Loucy (cell line): ENCODE data around the gene CENPF.

Experiments
- H2AFZ ChIP-seq: fragments of 200-600 bp; sonication (generic); 2 replicates; pipeline ENCODE4 v1.6.0; 2016; ENCODE audit warnings: antibody characterized with exemption, mild to moderate bottlenecking, low read length, moderate library complexity
- H3F3A ChIP-seq: fragments of 200-600 bp; 2 replicates; pipeline ENCODE4 v1.6.0; 2016; ENCODE audit warnings: antibody characterized with exemption, low read depth, mild to moderate bottlenecking
- H3K27me3 ChIP-seq: fragments of 200-600 bp; sonication (generic); 2 replicates; pipeline ENCODE4 v1.6.1; 2014; ENCODE audit warnings: low read length, mild to moderate bottlenecking; ENCODE audit not compliant: insufficient read depth, poor library complexity, severe bottlenecking
- H3K36me3 ChIP-seq: fragments of 200-600 bp; sonication (generic); 2 replicates; pipeline ENCODE4 v1.6.1; 2016; ENCODE audit warnings: low read length; ENCODE audit not compliant: insufficient read depth
- H3K4me1 ChIP-seq: fragments of 200-600 bp; sonication (generic); 2 replicates; pipeline ENCODE4 v1.5.1; 2014; ENCODE audit warnings: low read length, mild to moderate bottlenecking; ENCODE audit not compliant: insufficient read depth, poor library complexity, severe bottlenecking
- H3K4me2 ChIP-seq: fragments of 200-600 bp; sonication (generic); 2 replicates; pipeline ENCODE4 v1.6.0; 2014; ENCODE audit warnings: antibody characterized with exemption, low read length, low read depth, mild to moderate bottlenecking; ENCODE audit not compliant: poor library complexity, severe bottlenecking
- H3K4me3 ChIP-seq: fragments of 200-600 bp; sonication (generic); 2 replicates; pipeline ENCODE4 v1.5.1; 2014; ENCODE audit warnings: low read length, mild to moderate bottlenecking, mixed read lengths; ENCODE audit not compliant: poor library complexity, severe bottlenecking
- H3K79me2 ChIP-seq: fragments of 200-600 bp; sonication (generic); 2 replicates; pipeline ENCODE4 v1.6.1; 2014; ENCODE audit warnings: low read length; ENCODE audit not compliant: insufficient read depth
- H3K9ac ChIP-seq: fragments of 200-600 bp; sonication (generic); 2 replicates; pipeline ENCODE4 v1.6.0; 2014; ENCODE audit warnings: mild to moderate bottlenecking, low read depth, low read length, moderate library complexity; ENCODE audit not compliant: poor library complexity, severe bottlenecking
- H3K9me2 ChIP-seq: fragments of 200-600 bp; sonication (generic); replicated peaks from 2 replicates; pipeline ENCODE4 v1.6.1; 2016; ENCODE audit warnings: low read depth, low read length, mixed read lengths
- H3K9me3 ChIP-seq: fragments of 200-600 bp; sonication (generic); 2 replicates; pipeline ENCODE4 v1.6.1; 2014; ENCODE audit warnings: mild to moderate bottlenecking, antibody characterized with exemption, low read length, low read depth; ENCODE audit not compliant: insufficient read depth
- H4K20me1 ChIP-seq: fragments of 200-600 bp; sonication (generic); 2 replicates; pipeline ENCODE4 v1.6.0; 2014; ENCODE audit warnings: antibody characterized with exemption, low read length, mild to moderate bottlenecking; ENCODE audit not compliant: insufficient read depth, poor library complexity, severe bottlenecking
- EZH2phosphoT487 ChIP-seq: fragments of 200-600 bp; IDR thresholded peaks from 2 replicates; pipeline ENCODE4 v1.6.1; 2018; ENCODE audit warnings: antibody characterized with exemption, mild to moderate bottlenecking, moderate library complexity, borderline replicate concordance
- TF ChIP-seq, protein P1 (sequence below): fragments of 200-600 bp; sonication (generic); conservative IDR thresholded peaks from 2 replicates; pipeline ENCODE4 v1.5.1; 2014; ENCODE audit warnings: mild to moderate bottlenecking, antibody characterized with exemption, low read length

Gene CENPF

DNA sequence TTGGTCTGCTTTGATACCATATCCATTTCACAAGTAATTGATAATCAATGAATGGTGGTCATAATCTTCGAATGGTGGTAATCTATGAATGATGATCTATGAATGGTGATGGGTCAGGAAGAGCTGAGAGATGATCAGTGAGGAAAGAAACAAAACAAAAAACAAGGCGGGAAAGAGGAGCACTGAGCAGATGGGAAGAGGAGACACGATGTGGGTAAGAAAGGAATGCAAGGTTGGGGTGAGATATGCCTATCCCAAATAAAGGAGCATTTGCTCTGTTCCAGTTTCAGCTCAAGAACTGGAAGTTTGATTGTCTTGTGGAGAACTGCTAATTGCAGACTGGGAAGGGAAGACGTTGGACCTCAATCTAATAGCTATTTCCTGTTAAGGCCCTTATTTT is 73.8 kb downstream of the CENPF start:
- no peaks in the 10 kb centered on the region for H3K79me2 ChIP-seq
- TF ChIP-seq, protein P1, sequence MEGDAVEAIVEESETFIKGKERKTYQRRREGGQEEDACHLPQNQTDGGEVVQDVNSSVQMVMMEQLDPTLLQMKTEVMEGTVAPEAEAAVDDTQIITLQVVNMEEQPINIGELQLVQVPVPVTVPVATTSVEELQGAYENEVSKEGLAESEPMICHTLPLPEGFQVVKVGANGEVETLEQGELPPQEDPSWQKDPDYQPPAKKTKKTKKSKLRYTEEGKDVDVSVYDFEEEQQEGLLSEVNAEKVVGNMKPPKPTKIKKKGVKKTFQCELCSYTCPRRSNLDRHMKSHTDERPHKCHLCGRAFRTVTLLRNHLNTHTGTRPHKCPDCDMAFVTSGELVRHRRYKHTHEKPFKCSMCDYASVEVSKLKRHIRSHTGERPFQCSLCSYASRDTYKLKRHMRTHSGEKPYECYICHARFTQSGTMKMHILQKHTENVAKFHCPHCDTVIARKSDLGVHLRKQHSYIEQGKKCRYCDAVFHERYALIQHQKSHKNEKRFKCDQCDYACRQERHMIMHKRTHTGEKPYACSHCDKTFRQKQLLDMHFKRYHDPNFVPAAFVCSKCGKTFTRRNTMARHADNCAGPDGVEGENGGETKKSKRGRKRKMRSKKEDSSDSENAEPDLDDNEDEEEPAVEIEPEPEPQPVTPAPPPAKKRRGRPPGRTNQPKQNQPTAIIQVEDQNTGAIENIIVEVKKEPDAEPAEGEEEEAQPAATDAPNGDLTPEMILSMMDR = no peak
- TF ChIP-seq EZH2phosphoT487 = no peak

DNA sequence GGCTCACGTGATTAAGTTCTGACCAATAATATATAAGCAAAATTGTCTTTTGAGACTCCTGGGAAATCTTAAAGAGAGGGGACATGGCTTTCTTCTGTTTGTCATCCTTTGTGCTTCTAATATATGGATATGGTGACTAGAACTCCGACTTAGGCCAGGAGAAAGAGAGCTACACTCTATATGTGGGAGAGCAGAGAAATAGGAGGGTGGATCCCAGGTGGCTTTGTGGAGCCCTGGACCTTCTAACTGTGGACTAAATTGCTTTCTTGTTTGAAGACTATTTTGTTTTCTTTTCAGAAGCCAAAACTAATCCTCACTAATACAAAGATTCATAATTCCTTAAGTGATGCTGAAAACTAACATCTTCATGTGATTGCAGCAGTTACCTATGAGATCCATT is 75.0 kb downstream of the CENPF start:
- Histone ChIP-seq H3K27me3 (no peaks in the 10 kb centered on the region), H3K36me3 (no peaks in the 10 kb centered on the region), H3K9me2 (no peaks in the 10 kb centered on the region), H3F3A (no peaks in the 10 kb centered on the region), H3K9me3 (no peaks in the 10 kb centered on the region), H3K4me3 (no peak overlapping the region), H2AFZ (no peak overlapping the region), H3K4me2 (no peak overlapping the region), H3K4me1 (peaks cover 7% of the 10 kb centered on the region), H3K79me2 (no peaks in the 10 kb centered on the region), H3K9ac (no peak overlapping the region), H4K20me1 (no peaks in the 10 kb centered on the region)
- no peak for TF ChIP-seq EZH2phosphoT487
- TF ChIP-seq, protein P1 = no peak

More for the DNA sequence above, 73.8 kb downstream of the CENPF start:
- peaks cover 7% of the 10 kb centered on the region for H3K4me1 ChIP-seq
- no peaks in the 10 kb centered on the region for H3K9me2 ChIP-seq
- H3K27me3 ChIP-seq = no peaks in the 10 kb centered on the region
- H2AFZ ChIP-seq = no peak overlapping the region
- H3K9ac ChIP-seq = no peak overlapping the region
- H3K4me3 ChIP-seq = no peak overlapping the region
- H3K4me2 ChIP-seq = peak overlapping the region; percentile 10
- H3K36me3 ChIP-seq = peaks cover 8% of the 10 kb centered on the region
- H3K9me3 ChIP-seq = no peaks in the 10 kb centered on the region
- H4K20me1 ChIP-seq = no peaks in the 10 kb centered on the region
- H3F3A ChIP-seq = no peaks in the 10 kb centered on the region

DNA sequence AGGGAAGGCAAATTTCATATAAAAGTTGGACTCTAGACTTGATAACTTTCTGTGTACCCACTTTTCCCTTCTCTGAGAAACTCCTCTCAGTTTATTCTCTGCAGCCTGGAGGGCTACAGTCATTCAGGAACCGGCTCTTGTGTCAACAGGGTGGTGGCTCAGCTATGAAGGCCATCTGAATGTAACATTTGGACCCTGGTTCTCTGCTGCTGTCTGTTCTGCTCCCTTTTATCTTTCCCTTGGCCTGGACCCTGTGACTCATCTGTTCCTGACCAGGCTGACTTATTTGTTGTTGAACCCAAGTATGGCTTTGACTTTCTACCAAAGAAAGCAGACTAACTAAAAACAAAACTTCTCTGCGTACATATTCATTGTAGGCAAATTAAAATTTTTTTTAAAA is 75.4 kb downstream of the CENPF start:
- Histone ChIP-seq H4K20me1 (no peaks in the 10 kb centered on the region), H3K4me3 (no peak overlapping the region), H3K79me2 (no peaks in the 10 kb centered on the region), H3K9me2 (no peaks in the 10 kb centered on the region), H3K9me3 (no peaks in the 10 kb centered on the region), H3F3A (no peaks in the 10 kb centered on the region), H3K4me1 (peaks cover 7% of the 10 kb centered on the region), H3K36me3 (no peaks in the 10 kb centered on the region), H3K9ac (no peak overlapping the region), H2AFZ (no peak overlapping the region), H3K4me2 (no peak overlapping the region), H3K27me3 (no peaks in the 10 kb centered on the region)
- TF ChIP-seq EZH2phosphoT487 = no peak
- TF ChIP-seq, protein P1 = no peak
